GM06990 (cell line): ENCODE measurements around the gene PSD4.
A peak's percentile ranks its signal among the peaks of the same experiment; 100 is the strongest.

Experiments
- DNase-seq: peaks from one replicate; pipeline ENCODE4 v3.0.0-alpha.2; 2011; ENCODE audit not compliant: insufficient read length; ENCODE audit errors: extremely low read depth
- H3K27me3 ChIP-seq: replicated peaks from 2 replicates; pipeline ENCODE4 v1.6.0; 2011; ENCODE audit warnings: low read length; ENCODE audit not compliant: control insufficient read depth, insufficient read depth
- H3K36me3 ChIP-seq: 2 replicates; pipeline ENCODE4 v1.5.1; 2011; ENCODE audit warnings: low read length; ENCODE audit not compliant: control insufficient read depth, insufficient read depth
- H3K4me3 ChIP-seq: replicated peaks from 2 replicates; pipeline ENCODE4 v1.5.1; 2011; ENCODE audit warnings: low read depth, mild to moderate bottlenecking, control low read depth, low read length
- CTCF ChIP-seq: IDR thresholded peaks from 2 replicates; pipeline ENCODE4 v1.5.1; 2011; ENCODE audit warnings: low read length, control low read depth, mild to moderate bottlenecking, inconsistent platforms; ENCODE audit not compliant: insufficient read depth, poor library complexity, severe bottlenecking

PSD4 gene

GRCh38 chr2:113175042-113175628 is 1.4 kb downstream of the PSD4 start:
- no peak for TF ChIP-seq CTCF
- H3K4me3 ChIP-seq, result peak overlapping the region; percentile 81
- no peaks in the 10 kb centered on the region for H3K27me3 ChIP-seq
- DNase-seq, result peak; percentile 71
- peaks cover 4% of the 10 kb centered on the region for H3K36me3 ChIP-seq

- H3K4me3 ChIP-seq, result peak overlapping the region; percentile 81
Observed at GRCh38 chr2:113175736-113176695, 2.2 kb downstream of the PSD4 start.

GRCh38 chr2:113176696-113177355 is 3.1 kb downstream of the PSD4 start:
- Histone ChIP-seq H3K4me3 (peak overlapping the region; percentile 81), H3K36me3 (peaks cover 12% of the 10 kb centered on the region), H3K27me3 (no peaks in the 10 kb centered on the region)
- TF ChIP-seq CTCF, result no peak
- no peak for DNase-seq

More at GRCh38 chr2:113175736-113176695, 2.2 kb downstream of the PSD4 start:
- DNase-seq, result no peak
- Histone ChIP-seq H3K36me3 (peaks cover 5% of the 10 kb centered on the region), H3K27me3 (no peaks in the 10 kb centered on the region)
- no peak for TF ChIP-seq CTCF

- Histone ChIP-seq H3K4me3 (no peak overlapping the region), H3K27me3 (no peaks in the 10 kb centered on the region), H3K36me3 (peaks cover 25% of the 10 kb centered on the region)
- no peak for DNase-seq
- TF ChIP-seq CTCF, result no peak
Observed at GRCh38 chr2:113178069-113178746, 4.4 kb downstream of the PSD4 start.

GRCh38 chr2:113178891-113179290 is 5.1 kb downstream of the PSD4 start:
- DNase-seq, result no peak
- H3K27me3 ChIP-seq, result no peaks in the 10 kb centered on the region
- TF ChIP-seq CTCF, result no peak
- H3K36me3 ChIP-seq, result peaks cover 31% of the 10 kb centered on the region
- H3K4me3 ChIP-seq, result no peak overlapping the region
